A204.1 (cell line): ENCODE measurements around the gene DPEP1.
"Not testable (repeated sequence)": the region's sequence is repeated elsewhere in the genome, so short reads cannot be mapped to it uniquely, and the experiment has no call there.

ENCODE experiments used
- FAIRE-seq: peaks from 2 replicates; lab custom pipeline; 2012; peaks lifted over from hg19 to GRCh38; lab: Jason Lieb, UNC

Gene DPEP1

DNA sequence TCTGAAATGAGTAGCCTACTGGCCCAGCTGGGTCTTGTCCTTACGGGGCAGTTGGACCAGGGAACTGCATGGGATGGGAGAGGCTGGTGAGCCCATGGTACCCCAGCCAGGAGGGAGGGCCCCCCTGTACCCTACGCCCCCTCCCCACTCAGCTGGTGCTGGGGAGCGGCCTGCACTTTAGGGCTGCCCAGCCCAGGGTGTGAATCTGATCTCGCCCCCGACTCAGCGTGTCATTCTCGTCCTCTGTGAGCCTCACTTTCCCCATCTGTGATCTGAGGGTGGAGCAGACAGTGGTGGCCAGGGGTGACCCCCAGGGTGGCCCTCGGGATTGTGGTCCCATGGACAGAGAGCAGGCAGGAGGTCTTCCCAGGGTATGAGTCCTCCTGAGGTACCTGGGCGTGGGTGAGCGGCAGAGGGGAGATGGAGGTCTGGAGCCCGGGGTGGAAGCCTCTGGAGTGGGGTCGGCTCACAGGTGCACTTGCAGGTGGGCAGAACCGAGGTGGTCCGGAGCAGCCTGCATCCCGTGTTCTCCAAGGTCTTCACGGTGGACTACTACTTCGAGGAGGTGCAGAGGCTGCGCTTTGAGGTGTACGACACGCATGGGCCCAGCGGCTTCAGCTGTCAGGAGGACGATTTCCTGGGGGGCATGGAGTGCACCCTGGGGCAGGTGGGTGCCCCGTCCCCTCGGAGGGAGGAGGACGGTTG is 36.2 kb upstream of the DPEP1 start:
- FAIRE-seq, result no peak

GRCh38 chr16:89579351-89579750 is 34.1 kb upstream of the DPEP1 start:
- no peak for FAIRE-seq

DNA sequence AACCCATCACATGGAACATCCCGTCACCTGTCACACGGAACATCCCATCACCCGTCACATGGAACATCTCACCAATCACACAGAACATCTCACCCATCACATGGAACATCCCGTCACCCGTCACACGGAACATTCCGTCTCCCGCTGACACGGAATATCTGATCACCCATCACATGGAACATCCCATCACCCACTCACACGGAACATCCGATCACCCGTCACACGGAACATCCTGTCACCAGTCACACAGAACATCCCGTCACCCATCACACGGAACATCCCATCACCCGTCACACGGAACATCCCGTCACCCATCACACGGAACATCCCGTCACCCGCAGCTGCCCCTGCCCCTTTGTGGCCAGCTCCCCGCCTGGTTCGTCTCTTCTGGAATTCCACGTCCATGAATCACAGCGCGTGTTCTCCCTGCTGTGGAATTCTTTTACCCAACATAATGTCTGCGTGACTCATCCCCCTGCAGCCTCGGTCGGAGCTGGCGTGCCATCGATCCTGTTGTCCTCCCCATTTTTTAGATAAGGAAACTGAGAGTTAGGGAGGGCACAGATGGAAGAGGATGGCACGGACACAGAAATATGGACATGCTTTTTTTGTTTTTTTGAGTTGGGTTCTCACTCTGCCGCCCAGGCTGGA is 32.3 kb upstream of the DPEP1 start:
- FAIRE-seq, result no peak

DNA sequence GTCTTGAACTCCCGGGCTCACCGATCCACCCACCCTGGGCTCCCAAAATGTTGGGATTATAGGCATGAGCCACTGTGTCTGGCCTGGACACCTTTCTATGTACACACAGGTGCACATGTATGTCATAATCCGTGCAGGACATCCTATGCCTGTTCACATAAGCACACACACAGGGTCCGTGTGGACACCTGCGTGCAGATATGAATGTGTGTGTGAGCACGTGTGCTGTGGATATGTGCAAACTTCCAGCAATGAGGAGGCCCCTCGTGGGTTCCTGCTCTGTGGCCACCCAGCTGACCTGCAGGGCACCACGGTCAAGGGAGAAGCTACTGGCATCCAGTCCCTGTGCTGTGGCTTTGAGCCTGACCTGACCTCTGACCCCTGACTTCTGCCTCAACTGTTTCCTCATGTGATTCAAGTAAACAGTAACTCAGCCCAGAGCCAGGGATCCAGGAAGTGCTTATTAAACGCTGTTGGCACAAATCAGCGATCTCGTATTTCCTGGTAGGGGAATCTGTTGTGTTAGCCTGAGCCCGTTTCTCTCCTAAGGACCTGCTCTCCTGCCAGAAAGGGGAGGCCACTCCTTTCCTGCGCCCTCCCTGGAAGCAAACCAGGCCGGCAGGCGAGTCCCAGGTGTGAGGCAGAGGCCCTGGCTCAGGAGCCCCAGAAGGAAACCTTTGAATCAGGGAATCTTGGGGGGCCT is 31.4 kb upstream of the DPEP1 start:
- no peak for FAIRE-seq

GRCh38 chr16:89582614-89583196 is 30.7 kb upstream of the DPEP1 start:
- FAIRE-seq, result no peak

DNA sequence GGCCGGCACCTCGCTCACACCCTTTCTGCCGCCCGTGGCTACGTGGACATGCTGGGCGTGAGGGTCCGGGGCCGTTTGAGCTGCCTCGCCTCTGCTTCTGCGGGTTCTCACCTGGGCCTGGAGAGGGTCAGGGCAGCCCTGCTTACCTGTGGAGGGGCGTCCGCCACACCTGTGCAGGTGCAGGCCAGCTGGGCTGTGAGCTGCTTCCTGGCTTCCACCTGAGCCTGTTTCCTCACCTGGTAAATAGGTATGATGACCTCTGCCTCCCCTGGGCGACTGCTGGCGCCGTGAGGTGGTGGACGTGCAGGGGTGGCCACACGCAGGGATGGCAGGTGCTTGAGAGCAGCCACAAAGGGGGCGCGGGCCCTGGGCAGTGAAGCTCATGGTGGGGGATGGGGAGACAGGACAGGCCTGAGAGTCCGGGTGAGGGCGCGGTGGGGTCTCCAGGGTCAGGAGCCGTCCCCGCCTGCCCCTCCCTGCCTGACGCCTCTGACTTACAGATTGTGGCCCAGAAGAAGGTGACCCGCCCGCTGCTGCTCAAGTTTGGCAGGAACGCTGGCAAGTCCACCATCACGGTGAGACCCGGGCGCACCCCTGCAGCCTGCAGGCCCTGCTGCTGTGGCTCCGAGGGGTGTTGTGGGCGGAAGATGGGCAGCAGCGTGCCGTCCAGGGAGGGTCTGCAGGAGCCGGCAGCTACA is 30.1 kb upstream of the DPEP1 start:
- no peak for FAIRE-seq

GRCh38 chr16:89583895-89584644 is 29.4 kb upstream of the DPEP1 start:
- no peak for FAIRE-seq

DNA sequence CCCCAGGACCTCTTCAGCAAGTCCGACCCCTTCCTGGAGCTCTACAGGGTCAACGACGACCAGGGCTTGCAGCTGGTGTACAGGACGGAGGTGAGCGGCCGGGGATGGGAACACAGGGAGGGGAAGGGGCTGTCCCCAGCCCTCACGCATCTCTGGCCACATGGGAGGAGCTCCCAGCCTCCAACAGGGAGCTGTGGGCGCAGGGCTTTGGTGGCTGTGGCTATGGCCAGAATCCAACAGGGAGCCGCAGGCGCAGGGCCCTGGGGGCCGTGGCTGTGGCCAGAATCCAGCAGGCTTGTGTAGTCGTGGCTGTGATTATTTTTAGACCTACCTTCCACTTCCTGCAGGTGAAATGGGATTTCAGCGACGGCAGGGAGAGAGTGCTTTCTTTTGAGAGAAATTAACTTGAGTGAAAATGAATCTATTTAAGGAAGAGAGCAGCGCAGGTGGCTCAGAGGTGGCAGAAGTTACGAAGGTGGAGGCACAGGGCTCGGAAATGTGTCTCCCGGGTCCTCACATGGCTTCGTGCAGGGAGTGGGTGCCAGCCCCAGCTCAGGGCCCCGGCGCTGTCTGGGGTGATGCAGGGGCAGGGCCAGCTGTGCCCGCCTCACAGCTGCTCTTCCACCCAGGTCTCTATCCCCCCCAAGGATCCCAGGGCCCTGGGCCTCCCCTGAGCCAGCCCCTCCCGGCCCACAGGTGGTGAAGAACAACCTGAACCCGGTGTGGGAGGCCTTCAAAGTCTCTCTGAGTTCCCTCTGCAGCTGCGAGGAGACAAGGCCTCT is 28.5 kb upstream of the DPEP1 start:
- no peak for FAIRE-seq

- FAIRE-seq, result no peak
Observed at GRCh38 chr16:89586218-89586617, 27.2 kb upstream of the DPEP1 start.

- FAIRE-seq, result no peak
Observed at GRCh38 chr16:89586853-89587252, 26.6 kb upstream of the DPEP1 start.

DNA sequence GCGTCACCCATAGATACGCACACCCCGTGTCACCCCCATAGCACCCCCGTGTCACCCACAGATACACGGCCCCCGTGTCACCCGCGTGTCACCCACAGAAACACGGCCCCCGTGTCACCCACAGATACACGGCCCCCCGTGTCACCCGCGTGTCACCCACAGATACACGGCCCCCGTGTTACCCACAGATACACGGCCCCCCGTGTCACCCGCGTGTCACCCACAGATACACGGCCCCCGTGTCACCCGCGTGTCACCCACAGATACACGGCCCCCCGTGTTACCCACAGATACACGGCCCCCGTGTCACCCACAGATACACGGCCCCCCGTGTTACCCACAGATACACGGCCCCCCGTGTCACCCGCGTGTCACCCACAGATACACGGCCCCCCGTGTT is 25.8 kb upstream of the DPEP1 start:
- FAIRE-seq, result not testable (repeated sequence)

- FAIRE-seq, result no peak
Observed at GRCh38 chr16:89588413-89589109, 24.9 kb upstream of the DPEP1 start.

GRCh38 chr16:89589241-89589926 is 24.1 kb upstream of the DPEP1 start:
- FAIRE-seq, result no peak

- FAIRE-seq, result no peak
Observed at GRCh38 chr16:89593841-89594240, 19.6 kb upstream of the DPEP1 start.

DNA sequence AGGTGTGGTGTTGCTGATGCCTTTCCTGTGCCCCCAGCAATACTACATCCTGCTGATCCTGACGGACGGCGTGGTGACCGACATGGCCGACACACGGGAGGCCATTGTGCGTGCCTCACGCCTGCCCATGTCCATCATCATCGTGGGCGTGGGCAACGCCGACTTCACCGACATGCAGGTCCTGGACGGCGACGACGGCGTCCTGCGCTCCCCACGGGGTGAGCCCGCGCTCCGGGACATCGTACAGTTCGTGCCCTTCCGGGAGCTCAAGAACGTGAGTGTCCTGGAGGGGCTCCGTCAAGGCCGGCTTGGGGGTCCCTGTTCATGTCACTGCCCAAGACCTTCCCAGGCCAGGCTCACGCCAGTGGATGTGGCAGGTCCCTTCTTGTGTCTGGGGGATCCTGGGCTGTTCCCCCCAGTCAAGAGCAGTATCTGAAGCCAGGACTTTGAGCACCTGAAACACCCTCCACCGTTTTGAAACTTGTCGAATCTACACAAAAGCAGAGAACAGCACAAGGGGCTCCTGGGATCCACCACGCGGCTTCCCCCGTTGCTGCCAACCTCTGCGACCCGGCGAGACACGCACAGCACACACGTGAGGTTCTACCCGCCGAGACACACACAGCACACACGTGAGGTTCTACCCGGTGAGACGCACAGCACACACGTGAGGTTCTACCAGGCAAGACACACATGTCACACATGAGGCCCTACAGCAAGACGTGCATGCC is 17.9 kb upstream of the DPEP1 start:
- FAIRE-seq, result no peak

DNA sequence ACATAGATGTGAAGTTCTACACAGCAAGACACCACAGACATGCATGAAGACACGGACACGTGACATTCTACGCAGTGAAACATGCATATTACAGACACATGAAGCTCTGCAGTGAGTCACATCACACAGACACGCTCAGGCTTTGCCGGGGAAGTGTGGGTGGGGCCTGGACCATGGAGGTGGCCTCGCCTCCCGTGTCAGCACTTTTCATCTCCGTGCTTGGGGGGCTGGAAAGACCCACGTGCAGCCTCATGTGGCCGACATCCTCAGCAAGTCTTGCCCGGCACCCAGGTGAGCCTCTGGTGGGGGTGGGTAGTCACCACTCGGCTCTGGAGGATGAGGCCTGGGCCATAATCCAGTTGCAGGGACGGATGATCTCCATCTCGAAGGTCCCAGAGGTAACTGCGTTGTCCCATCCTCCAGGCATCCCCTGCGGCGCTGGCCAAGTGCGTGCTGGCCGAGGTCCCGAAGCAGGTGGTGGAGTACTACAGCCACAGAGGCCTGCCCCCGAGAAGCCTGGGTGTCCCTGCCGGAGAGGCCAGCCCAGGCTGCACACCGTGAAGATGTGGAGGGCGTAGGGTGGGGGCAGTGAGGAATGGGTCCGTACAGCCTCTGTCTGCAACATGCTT is 17.3 kb upstream of the DPEP1 start:
- no peak for FAIRE-seq

DNA sequence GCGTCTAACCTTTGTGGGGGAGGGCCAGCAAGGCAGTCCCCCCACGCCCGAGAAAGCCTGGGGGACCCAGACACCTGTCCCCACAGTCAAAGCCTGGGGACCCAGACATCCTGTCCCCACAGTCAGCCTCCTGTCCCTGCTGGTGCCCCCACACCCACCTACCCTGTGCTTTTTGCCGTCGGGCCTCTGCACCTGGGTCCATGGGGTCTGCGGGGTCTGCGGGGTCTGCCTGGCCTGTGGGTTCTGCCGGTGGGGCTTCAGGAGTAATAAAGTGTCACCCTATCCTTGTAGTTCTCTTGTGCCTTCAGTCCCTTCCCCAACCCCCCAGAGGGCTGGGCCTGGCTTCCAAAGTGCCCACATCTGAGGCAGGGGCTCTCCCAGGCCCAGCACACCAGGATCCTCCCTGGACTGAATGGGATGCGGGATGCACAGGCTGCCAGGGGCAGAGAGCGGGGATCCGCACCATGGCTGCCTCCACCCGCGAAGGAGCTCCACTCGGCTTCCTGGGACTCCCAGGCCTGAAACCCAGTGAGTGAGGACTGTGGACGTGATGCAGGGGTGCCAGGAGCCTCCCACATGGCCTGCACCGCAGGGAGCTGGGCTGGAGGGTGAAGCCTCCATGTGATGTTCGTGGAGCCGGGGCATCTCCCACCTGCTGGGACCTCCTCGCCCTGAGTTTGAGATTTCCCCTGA is 16.3 kb upstream of the DPEP1 start:
- no peak for FAIRE-seq

DNA sequence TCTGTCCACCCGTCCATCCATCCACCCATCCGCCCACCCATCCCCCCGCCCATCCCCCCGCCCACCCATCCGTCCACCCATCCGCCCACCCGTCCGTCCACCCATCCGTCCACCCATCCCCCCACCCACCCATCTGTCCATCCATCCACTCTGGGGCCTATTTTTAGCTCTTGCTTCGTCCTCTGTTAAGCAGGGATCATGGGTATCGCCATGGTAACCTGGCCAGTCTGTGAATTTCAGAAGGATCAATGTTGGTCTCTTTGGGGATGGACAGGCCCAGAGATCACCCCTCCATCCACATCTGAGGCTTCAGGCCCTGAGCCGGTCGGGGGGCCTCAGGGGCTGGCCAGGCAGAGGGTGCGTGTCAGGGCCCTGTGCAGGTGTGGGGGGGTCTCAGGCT is 15.2 kb upstream of the DPEP1 start:
- FAIRE-seq, result no peak
